Stimulated activated CD8-positive, alpha-beta memory T cell treated with anti-CD3 and anti-CD28 coated beads, Interleukin-15, amount 100 ng/mL, for 48 hours (primary cell): Measurements from ENCODE around the gene KRT86.
"Not testable (repeated sequence)": the region's sequence is repeated elsewhere in the genome, so short reads cannot be mapped to it uniquely, and the experiment has no call there.

Experiments used
- DNase-seq, 2 donors: peaks; one replicate each; pipeline ENCODE4 v3.0.0-alpha.2; 2020; ENCODE audit warnings: low read depth in 2 of 2

KRT86 gene

GRCh38 chr12:52291267-52291935 lies 17.0 kb downstream of the KRT86 start, which contains the start of gene KRT81:
KRT81 (minus strand) TSS chr12:52291534; CDS start chr12:52291465, 69 bp downstream.
- DNase-seq, result no peak

- DNase-seq, result no peak
Observed at GRCh38 chr12:52293926-52294325, 19.5 kb downstream of the KRT86 start.

DNA sequence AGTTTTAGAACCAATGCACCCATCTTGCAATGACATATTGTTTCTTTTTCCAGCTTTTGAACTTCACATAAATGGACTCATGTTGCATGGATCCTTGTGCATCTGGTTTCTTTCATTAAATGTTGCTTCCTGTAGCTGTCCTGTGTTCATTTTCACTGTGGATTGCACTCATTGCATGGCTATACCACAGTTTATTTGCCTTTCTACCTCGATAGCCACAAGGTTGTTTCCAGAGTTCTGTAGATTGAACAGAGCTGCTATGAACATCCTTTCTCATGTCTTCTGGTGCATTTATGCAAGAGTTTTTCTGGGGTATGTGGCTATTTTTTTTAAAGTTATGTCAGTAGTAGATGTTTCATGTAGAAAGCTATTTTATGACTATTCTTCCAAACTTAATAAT lies 20.4 kb downstream of the KRT86 start:
- DNase-seq, result no peak

DNA sequence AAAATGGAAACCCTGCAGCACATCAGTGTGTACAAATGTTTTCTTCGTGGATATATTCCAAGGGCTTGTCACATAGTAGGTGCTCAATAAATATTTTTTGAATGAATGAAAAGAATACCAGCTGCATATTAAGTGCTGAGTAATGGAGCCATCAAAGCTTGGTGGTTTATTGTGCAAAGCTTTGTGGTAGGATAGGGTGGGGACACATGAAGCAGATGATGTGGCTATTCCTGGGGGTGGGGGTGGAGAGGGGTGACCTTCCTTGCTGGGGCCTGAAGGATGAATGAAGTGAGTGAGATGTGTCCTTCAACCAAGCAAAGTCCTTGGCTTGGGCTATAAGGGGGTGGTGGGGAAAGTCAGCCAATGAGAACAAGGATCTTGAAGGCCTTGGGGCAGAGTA lies 21.2 kb downstream of the KRT86 start:
- DNase-seq, result no peak

GRCh38 chr12:52296572-52297215 lies 22.2 kb downstream of the KRT86 start:
- DNase-seq, result no peak

DNA sequence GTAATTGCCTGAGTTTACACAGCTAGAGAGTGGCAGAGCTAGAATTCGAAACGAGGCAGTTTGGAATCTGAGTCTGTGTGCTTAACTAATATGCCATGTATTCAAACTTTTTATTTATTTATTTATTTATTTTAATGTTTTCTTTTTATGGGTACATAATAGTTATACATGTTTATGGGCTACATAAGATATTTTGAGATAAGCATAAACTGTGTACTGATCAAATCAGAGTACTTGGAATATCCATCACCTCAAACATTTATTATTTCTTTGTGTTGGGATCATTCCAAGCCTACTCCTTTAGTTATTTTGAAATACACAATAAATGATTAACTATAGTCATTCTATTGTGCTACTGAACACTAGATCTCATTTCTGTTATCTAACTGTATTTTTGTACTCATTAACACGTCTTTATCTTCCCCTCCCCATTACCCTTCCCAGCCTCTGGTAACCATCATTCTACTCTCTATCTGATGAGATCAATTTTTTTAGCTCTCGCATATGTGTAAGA lies 24.3 kb downstream of the KRT86 start:
- DNase-seq, result no peak

DNA sequence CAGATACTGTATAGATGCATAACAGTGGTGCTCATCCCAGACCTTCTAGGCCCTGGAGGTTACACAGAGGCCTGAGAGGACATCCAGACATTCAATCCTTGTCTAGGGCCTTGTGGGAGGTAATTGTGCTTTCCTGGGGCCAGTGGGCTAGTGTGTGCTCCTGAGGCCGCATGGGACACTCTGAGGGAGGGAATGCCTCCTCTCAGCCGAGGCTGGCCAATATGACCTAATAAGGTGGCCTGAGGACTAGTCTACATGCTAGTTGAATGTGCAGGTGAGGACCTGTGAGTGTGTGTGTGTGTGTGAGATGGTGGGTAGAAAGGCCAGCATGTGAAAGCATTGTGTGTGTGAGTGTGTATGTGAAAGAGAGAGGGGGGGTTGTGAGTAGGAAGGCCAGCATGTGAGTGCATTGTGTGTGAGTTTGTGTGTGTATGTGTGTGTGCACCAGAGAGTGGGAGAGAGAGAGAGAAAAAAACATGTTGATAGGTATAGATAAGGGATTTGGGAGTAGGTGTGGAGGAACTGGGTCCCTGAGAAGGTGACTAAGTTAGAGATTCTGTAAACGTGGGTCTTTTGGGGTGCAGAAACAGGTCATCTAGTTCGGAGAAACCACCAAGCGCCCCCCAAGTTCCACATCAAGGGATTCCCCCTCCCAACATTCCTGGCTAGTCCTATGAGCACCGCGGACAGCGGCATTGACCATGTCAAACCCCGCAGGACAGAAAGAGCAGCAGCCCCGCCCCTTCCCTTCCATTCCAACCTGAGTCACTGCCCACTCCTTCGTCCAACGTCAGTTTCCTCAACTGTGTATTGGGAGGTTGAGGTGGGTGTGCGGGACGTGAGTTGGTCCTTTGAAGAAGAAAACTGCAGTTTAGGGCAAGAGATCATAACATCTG lies 26.6 kb downstream of the KRT86 start:
- DNase-seq, result no peak

DNA sequence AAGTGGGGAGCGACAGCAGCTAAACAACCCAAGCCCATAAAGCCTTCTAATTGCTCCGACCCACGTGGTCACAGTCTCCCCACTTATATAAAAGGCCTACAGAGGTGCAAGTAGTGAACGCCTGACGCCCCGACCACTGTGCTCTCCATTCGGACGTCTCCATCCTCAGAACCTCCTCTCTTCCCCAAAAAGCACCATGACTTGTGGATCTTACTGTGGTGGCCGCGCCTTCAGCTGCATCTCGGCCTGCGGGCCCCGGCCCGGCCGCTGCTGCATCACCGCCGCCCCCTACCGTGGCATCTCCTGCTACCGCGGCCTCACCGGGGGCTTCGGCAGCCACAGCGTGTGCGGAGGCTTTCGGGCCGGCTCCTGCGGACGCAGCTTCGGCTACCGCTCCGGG lies 27.3 kb downstream of the KRT86 start:
- DNase-seq, result not testable (repeated sequence)

DNA sequence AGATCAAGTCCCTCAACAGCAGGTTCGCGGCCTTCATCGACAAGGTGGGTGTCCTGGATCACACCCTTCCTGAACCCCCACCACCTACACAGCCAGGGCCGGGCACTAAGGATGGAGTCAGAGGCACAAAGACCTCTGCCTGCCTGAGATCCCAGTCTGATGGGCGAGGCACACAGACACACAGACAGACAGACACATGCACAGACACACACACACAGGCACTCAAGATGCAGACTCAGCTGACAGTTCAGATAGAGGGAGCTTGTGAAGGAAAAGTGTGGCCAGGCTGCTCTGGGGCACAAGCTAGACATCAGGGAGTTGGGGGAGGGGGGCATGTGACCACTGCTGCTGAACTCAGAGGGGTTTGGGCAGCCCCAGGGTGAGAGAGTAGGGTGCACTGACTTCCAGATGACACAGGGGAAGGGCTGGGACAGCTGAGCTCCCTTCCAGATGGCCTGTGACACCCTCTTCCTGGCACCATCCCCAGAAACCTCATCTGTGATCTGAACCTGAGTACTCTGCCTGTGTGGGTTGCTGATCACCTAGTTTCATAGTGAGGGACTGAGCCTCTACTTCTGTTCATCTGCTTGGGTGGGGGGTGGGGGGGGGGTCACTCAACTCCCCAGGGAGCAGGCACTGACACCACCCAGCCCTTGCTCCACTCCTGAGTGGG lies 27.9 kb downstream of the KRT86 start:
- not testable (repeated sequence) for DNase-seq

GRCh38 chr12:52304941-52305411 lies 30.5 kb downstream of the KRT86 start:
- not testable (repeated sequence) for DNase-seq

DNA sequence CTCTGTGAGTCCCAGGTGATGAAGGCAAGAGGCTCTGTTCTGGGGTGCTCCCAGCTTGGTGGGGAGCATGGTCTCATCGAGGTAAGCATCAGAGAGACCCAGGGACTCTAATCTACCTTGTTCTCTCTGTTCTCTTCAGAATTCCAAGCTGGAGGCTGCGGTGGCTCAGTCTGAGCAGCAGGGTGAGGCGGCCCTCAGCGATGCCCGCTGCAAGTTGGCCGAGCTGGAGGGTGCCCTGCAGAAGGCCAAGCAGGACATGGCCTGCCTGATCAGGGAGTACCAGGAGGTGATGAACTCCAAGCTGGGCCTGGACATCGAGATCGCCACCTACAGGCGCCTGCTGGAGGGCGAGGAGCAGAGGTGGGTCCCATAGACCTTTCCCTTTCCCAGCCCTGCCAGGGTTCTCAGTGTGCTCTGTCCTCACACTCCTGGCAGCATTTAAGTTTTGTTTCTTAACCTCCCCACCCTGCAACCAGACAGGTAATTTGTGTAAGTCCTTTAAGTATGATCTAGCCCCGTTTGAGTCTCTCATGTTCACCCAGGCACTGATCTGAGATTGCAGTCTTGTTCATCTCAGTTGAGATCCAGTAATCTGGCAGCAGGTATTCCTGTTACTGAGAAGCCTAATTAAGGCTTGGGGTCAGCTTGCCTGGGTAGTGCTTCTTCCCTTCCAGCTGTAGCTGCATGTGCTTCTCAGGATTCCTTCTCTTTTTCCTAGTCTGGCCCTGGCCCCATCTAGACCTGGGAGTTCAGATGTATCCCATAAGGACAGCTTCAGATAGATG lies 31.7 kb downstream of the KRT86 start:
- no peak for DNase-seq

- no peak for DNase-seq
Observed at GRCh38 chr12:52306731-52307130, 32.3 kb downstream of the KRT86 start.

GRCh38 chr12:52307836-52308805 lies 33.7 kb downstream of the KRT86 start:
- peak in 1 of 2 donors; percentile 34 for DNase-seq

GRCh38 chr12:52308806-52309425 lies 34.5 kb downstream of the KRT86 start:
- DNase-seq, result no peak

DNA sequence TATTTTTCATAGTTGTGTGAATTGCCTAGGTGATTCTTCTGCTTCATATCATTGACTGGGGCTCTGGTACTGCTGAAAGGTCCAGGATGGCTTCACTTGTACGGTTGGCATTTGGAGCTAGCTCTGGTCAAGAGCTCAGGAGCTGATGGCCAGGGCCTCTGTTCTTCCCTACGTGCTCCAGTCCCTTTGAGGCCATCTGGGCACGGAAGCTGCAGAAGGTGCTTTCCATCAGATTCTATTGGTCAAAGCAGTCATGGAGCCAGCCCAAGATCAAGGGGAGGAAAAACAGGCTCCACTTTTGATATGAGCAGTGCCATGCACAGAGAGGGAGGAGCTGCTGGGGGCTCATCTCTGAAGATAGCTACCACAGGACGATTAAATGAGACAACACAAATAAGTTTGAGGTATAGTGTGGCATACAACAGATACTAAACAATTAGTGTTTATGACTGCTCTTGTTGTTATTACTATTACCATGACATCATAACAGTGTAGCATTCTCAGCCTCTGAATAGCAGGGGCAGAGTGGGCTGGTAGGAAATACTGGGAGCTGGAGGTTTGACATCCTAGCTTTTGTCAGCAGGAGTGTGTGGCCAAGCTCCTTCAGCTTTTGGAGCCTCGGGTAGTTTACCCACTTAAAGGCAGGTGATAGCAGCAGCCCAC lies 36.3 kb downstream of the KRT86 start:
- DNase-seq, result no peak

DNA sequence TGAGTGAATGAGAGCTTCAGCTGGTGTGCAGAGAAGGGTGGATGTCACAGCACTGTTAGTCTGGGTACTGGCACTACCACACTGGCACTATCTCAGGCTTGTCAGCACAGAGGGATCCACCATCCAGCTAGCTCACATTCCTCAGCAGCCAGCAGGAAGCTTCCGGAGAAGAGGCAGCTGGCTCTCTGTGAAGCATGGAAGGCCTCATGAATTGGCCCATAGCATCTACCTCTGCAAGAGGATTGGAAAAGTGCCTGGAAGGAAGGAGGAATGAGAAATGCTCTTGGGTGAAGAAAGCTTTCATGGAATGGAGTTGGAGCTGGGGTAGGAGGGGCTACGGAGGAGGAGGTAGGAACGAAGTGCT lies 36.8 kb downstream of the KRT86 start:
- no peak for DNase-seq

GRCh38 chr12:52312086-52312485 lies 37.6 kb downstream of the KRT86 start:
- DNase-seq, result no peak

- no peak for DNase-seq
Observed at GRCh38 chr12:52313461-52313860, 39.0 kb downstream of the KRT86 start.

DNA sequence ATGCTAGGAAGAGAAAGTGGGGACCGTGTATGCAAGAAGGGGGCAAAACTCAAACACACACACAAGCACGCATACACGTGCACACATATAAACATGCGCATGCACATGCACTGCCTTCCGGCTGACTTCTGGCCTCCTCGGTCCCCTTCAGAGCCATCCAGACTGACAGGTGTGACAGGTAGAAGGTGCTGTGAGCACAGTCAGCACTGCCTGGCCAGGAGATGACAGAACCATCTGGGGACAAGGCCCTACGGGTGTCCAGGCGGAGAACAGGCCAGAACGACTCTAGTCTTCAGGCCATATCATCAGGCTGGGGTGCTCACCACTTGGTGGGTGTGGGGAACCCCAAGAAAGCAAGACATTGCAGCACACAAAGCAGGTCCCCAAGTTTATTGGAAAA lies 39.5 kb downstream of the KRT86 start:
- no peak for DNase-seq
